PFSK-1 (cell line): Measurements from ENCODE around the gene INIP.

ENCODE experiments used
- POLR2AphosphoS5 ChIP-seq: IDR thresholded peaks from 2 replicates; pipeline ENCODE4 v1.6.1; 2012; ENCODE audit warnings: low read depth, mild to moderate bottlenecking, control low read depth, low read length, moderate library complexity
- SIN3A ChIP-seq: IDR thresholded peaks from 2 replicates; pipeline ENCODE4 v1.6.1; 2012; ENCODE audit warnings: mild to moderate bottlenecking, low read length, moderate library complexity, borderline replicate concordance; ENCODE audit not compliant: insufficient read depth
- TAF1 ChIP-seq: IDR thresholded peaks from 2 replicates; pipeline ENCODE4 v1.6.1; 2012; ENCODE audit warnings: low read length, control low read depth, borderline replicate concordance; ENCODE audit not compliant: insufficient read depth

DNA sequence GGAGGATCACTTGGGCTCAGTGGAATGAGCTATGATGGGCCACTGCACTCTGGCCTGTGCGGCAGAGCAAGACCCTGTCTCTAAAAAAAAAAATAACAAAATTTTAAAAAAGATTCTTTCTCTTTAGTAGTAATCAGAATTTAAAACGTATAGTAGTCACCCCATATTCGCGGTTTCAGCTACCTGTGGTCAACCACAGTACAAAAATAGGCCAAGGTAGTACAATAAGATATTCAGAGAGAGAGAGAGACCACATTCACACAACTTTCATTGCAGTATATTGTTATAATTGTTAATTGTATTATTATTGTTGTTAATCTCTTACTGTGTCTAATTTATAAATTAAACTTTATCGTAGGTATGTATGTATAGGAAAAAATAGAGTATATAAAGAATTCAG is 18.7 kb downstream of the INIP start:
- no peak for TF ChIP-seq TAF1
- no peak for TF ChIP-seq SIN3A
- TF ChIP-seq POLR2AphosphoS5: no peak
